ENCODE data around the gene SLC25A22. TPM values are rescaled to one million over a fixed set of nuclear protein-coding genes. Genes with fewer than 3 reads are reported as not detected.

The SLC25A22 gene
- total RNA-seq, 6 experiments from 2014 or later = 39.7 to 47.3 (median 42.9) TPM

DNA sequence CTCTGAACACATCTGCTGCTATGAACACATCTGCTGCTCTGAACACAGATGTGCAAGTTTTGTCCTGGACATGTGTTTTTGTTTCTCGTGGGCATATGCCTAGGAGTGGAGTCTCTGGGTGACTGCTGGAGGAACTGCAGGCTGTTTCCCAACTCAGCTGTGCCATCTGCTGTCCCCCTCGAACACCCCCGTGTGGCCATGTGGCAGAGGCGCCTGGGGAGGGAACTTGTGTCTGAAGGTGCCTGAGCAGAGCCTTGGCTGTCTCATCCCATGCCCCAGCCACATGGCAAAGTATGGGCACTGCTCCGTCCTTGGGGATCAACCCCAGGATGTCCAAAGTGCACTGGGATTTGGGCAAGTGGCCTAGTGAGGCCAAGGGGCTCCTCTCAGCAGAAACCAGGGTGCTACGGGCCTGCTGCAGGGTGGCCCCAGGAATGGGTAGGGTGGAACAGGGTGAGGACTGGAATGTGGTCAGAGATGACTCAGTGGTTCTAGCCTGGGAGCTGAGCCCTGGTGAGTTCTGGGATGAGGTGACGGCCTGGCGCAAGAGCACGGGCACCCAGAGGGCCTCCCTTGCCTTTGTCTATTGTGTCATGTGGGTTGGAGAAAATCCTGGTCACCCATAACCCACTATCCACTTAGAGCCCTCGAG lies 35.5 kb downstream of the SLC25A22 start:
- peaks cover 17% of the 10 kb centered on the region for H3K4me1 Mint-ChIP-seq (ENCODE audit: low read depth)
- peaks cover 16% of the 10 kb centered on the region for H3K27me3 Mint-ChIP-seq (ENCODE audit: insufficient read depth)
- H3K36me3 Mint-ChIP-seq (ENCODE audit: low read depth) = peaks cover 11% of the 10 kb centered on the region
- DNase-seq = peak; percentile 94
- H3K27ac Mint-ChIP-seq = peak overlapping the region; percentile 93
- TF ChIP-seq, protein P1, sequence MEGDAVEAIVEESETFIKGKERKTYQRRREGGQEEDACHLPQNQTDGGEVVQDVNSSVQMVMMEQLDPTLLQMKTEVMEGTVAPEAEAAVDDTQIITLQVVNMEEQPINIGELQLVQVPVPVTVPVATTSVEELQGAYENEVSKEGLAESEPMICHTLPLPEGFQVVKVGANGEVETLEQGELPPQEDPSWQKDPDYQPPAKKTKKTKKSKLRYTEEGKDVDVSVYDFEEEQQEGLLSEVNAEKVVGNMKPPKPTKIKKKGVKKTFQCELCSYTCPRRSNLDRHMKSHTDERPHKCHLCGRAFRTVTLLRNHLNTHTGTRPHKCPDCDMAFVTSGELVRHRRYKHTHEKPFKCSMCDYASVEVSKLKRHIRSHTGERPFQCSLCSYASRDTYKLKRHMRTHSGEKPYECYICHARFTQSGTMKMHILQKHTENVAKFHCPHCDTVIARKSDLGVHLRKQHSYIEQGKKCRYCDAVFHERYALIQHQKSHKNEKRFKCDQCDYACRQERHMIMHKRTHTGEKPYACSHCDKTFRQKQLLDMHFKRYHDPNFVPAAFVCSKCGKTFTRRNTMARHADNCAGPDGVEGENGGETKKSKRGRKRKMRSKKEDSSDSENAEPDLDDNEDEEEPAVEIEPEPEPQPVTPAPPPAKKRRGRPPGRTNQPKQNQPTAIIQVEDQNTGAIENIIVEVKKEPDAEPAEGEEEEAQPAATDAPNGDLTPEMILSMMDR (IDR thresholded peaks at IDR 0.05) = peak; percentile 73
- no peaks in the 10 kb centered on the region; the same call in 1 of the 2 replicates for H3K9me3 Mint-ChIP-seq
- H3K4me3 Mint-ChIP-seq = peak overlapping the region; percentile 49

DNA sequence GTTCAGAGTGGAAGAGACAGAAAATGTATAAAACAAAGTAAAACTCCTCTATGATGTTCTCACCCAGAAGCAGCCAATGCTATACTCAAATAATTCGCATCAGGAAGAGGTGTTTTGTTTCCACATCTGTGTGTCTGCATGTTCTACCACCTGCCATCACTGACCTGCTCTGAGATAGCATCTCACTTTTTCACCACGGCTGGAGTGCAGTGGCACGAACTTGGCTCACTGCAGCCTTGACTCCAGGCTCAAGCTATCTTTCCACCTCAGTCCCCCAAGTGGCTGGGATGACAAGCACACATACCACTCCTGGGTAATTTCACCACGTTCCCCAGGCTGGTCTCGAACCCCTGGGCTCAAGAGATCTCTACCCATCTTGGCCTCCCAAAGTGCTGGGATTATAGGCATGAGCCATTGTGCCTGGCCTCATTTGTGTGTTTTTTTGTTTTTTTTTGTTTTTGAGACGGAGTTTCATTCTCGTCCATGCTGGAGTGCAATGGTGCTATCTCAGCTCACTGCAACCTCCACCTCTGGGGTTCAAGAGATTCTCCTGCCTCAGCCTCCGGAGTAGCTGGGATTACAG lies 36.5 kb downstream of the SLC25A22 start:
- no peak for DNase-seq
- H3K4me3 Mint-ChIP-seq = no peak overlapping the region
- H3K9me3 Mint-ChIP-seq = no peaks in the 10 kb centered on the region; the same call in 1 of the 2 replicates
- H3K27ac Mint-ChIP-seq = peak overlapping the region; percentile 93
- peaks cover 18% of the 10 kb centered on the region for H3K36me3 Mint-ChIP-seq (ENCODE audit: low read depth)
- peaks cover 17% of the 10 kb centered on the region for H3K4me1 Mint-ChIP-seq (ENCODE audit: low read depth)
- H3K27me3 Mint-ChIP-seq (ENCODE audit: insufficient read depth) = peaks cover 16% of the 10 kb centered on the region
- TF ChIP-seq, protein P1 (IDR thresholded peaks at IDR 0.05) = no peak

DNA sequence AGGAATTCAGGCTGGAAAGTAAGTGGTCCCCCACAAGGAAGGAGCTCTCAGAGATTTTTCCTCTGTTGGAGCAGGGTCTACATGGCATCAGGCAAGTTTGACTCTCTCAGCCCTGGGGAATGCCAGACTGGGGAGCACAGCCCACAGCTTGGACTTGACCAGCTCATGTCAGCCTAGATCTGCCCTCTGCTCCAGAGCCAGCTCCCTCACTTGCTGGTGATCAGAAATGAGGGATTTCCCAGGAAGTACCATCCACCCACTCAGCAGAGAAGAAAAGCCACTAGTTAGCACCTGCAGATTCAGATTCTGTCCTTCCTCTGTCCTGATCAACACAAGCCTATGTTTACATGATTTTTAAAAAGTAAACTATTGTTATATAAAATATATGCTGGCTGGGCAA lies 37.8 kb downstream of the SLC25A22 start:
- TF ChIP-seq, protein P1 (IDR thresholded peaks at IDR 0.05) = no peak
- H3K9me3 Mint-ChIP-seq = no peaks in the 10 kb centered on the region; the same call in 1 of the 2 replicates
- peak overlapping the region; percentile 42; the same call in 1 of the 2 replicates for H3K27ac Mint-ChIP-seq
- no peak for DNase-seq
- H3K4me3 Mint-ChIP-seq = no peak overlapping the region
- peaks cover 18% of the 10 kb centered on the region for H3K36me3 Mint-ChIP-seq (ENCODE audit: low read depth)
- peaks cover 17% of the 10 kb centered on the region for H3K27me3 Mint-ChIP-seq (ENCODE audit: insufficient read depth)
- H3K4me1 Mint-ChIP-seq (ENCODE audit: low read depth) = peaks cover 17% of the 10 kb centered on the region

DNA sequence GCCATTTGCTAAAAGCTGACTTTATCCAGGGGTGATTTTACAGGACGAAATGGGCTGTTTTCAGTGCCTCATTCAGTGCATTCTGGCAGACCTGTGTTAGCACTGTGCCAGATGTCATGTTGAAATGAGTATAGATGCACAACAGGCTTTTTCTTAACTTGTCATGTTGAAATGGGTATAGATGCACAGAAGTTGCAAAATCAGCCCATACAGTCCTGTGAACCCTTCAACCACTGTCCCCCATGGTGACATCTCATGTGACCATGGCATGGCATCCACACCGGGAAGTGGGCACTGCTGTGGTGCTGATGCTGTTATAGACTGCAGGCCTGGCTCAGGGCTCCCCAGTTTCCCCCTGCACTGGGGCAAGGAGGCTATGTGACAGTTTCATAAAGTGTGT lies 48.4 kb downstream of the SLC25A22 start:
- TF ChIP-seq, protein P1 (IDR thresholded peaks at IDR 0.05) = no peak
- Mint-ChIP-seq H3K4me1 (ENCODE audit: low read depth) (peaks cover 19% of the 10 kb centered on the region), H3K27ac (peak overlapping the region; percentile 85), H3K27me3 (ENCODE audit: insufficient read depth) (peaks cover 3% of the 10 kb centered on the region), H3K36me3 (ENCODE audit: low read depth) (peaks cover 11% of the 10 kb centered on the region; the same call in 1 of the 2 replicates), H3K4me3 (peak overlapping the region; percentile 70), H3K9me3 (no peaks in the 10 kb centered on the region)
- no peak for DNase-seq

DNA sequence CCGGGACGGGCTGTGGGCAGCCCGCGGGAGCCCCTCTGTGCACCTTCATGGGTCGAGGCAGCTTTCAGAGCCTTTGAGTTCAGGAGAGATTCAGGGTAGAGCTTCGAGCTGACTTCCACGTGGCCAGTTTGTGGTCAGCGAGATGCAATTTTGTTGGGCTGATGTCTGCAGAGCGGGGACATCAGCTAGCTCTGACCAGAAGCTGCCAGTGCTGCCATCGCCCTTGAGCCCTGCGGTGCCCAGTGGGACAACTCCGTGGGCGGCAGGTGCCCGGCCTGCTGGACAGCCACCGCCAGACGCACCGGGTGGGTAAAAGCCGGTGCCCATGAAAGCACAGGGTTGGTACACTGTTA lies 50.1 kb downstream of the SLC25A22 start:
- H3K4me1 Mint-ChIP-seq (ENCODE audit: low read depth) = peaks cover 19% of the 10 kb centered on the region
- TF ChIP-seq, protein P1 (IDR thresholded peaks at IDR 0.05) = no peak
- no peaks in the 10 kb centered on the region for H3K9me3 Mint-ChIP-seq
- H3K4me3 Mint-ChIP-seq = peak overlapping the region; percentile 93
- H3K27ac Mint-ChIP-seq = peak overlapping the region; percentile 96
- DNase-seq = no peak
- peaks cover 11% of the 10 kb centered on the region; the same call in 1 of the 2 replicates for H3K36me3 Mint-ChIP-seq (ENCODE audit: low read depth)
- peaks cover 3% of the 10 kb centered on the region for H3K27me3 Mint-ChIP-seq (ENCODE audit: insufficient read depth)
